ENCODE measurements around the gene FREY1.

FREY1 gene

DNA sequence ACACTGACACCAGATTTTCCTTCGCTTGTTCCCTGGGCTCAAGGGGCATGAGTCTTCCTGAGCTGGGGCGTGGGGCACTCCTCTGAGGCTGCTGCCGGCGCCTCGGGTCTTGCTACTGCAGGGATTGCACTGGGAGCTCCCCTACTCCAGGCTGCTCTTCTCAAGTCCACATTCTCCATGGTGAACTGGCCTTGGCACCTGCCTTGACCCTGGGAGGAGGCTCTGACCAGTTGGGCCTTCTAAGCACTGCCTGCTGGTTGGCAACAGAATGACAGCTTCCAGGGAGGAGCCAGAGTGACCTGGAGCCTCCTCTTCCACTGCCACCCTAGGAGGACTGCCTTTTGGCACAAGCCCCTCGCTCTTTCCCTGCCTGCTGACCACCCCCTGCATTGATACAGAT lies 9.5 kb downstream of the FREY1 start:
- H3K27ac ChIP-seq, result no peak overlapping the region
- no peak for DNase-seq (ENCODE audit: low read depth, low spot score)

DNA sequence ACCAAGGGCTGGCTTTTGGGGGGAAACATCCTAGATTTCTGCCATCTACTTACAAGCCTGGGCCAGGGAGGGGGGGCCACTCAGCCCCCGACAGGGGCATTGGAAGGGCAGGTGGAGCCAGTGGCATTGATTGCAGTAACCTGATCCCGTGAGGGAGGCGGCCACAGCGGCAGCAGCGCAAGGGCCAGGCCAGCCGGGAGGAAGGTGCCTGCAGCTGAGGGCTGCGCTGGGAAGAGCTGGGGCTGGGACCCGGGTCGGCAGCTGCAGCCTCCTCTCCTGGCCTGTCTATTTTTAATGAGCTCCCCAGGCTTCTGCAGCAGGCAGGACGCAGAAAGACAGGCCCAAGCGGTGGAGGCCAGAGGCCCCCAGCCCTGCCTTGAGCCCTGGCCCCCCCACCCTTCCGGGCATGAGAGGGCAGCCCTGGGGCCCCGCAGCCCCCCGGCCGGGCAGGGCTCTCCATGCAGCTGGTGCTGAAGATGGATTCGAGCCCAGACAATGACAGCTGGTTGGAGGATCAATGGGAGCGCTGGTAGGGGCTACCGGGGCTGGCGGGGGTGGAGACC lies 10.6 kb downstream of the FREY1 start:
- DNase-seq (ENCODE audit: low read depth, low spot score), result no peak
- no peak overlapping the region for H3K27ac ChIP-seq

DNA sequence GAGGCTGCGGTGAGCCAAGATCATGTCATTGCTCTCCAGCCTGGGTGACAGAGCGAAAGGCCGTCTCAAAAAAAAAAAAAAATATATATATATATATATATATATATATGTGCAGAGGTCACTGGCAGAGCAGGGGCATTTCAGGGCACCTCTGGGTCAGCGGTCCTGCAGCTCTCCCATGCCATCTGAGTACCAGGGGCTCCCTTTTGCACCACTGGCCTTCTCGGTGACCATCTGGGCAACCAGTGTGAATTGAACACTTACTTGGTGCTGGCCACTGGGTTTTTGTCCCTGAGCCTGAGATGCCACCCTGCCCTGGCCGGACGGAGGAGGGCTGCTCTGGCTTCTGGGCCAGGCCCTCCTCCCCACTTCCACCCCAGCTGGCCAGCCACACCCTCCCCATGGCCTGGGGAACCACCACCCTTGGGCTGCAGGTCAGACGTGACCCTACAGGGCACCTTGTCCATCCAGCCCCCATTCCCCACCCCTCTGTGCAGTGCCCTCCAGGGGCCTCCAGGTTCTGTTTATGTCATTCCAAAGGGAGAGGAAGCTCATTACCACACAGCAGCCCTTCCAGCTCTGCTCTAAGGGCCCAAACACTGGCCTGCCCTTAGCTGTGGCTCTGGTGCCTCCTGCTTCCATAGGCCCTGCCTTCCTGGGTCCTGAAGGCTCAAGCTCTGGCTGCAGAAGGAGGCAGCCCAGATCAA lies 11.4 kb downstream of the FREY1 start:
- H3K27ac ChIP-seq, result no peak overlapping the region
- DNase-seq (ENCODE audit: low read depth, low spot score), result no peak

DNA sequence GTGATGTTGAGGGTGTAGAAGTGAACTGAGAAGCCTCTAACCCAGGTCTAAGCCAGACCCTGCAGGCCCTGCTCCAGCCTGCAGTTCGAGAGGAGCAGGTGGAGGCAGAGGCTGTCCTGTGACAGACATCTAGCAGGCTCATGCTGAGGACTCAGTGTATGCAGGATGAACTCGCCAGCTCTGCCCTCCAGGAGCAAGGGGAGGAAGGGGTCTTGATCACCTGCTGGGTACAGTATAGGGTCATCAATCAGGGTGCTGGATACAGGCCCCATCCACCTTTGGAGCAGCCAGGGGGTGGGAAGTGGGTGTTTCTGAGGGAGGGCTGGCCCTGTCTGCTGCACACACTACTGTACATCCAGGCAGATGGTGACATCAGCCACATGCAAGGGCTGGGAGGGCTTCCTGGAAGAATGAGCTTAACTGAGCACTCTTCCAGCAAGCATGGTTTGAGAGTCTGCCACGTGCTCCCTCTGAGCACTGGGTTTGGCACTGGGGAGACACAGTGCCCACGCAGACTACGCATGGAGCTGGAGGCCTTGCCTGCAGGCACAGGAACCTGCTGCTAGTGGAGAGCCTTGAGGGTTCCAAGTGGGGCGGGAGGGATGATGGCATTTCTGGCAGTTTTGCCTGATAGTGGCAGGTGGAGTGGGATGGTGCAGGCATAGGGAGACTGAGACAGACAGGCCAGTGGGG lies 12.4 kb downstream of the FREY1 start:
- H3K27ac ChIP-seq, result no peak overlapping the region
- no peak for DNase-seq (ENCODE audit: low read depth, low spot score)

DNA sequence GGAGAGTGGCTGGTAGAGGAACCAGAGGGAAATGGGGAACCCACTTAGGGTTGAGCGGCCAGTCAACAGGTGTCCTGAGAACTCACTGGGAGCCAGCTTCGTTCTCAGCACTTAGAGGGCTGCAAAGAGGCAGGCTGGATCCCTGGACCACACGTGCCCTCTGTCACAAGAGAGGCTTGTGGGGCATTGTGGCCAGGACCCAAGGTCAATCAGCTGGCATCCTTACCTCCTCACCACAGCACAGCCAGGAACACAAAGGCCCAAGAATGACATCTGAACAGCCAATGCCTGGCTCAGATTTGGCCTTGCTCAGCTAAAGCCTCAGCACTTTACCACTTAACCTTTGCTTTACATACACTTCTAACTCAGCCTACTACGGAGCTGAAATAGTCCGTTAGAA lies 14.2 kb downstream of the FREY1 start:
- no peak for DNase-seq (ENCODE audit: low read depth, low spot score)
- no peak overlapping the region for H3K27ac ChIP-seq

DNA sequence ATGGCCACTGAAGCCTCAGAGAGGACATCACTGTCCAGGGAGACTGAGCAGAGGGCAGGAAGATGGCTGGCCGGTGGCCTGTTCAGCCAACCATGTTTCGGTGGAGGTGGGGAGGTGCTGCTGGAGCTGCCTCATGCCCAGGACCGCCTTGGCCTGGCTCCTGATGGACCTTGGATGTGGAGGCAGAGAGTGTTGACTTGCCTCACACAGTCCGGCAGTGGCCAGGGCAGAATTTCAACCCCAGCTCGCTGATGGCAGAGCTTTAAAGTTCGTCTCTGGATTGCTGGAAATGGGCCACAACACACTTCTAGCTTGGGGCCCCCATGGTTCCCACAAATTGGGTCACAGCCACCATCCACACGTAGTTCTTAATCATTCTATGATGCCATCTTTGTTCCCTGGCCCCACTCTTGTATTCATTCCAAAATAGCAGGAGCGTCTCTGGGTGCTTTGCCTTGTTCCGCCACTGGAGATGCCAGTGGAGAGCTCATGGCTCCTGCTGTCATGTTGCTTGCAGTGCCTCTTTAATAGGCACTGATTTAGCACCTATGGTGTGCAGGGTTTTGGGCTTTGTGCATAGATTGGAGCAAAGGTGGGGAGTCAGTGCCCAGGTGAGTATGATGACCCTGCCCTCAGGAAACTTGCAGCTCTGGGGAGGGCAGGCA lies 16.1 kb downstream of the FREY1 start:
- H3K27ac ChIP-seq, result no peak overlapping the region
- DNase-seq (ENCODE audit: low read depth, low spot score), result no peak

DNA sequence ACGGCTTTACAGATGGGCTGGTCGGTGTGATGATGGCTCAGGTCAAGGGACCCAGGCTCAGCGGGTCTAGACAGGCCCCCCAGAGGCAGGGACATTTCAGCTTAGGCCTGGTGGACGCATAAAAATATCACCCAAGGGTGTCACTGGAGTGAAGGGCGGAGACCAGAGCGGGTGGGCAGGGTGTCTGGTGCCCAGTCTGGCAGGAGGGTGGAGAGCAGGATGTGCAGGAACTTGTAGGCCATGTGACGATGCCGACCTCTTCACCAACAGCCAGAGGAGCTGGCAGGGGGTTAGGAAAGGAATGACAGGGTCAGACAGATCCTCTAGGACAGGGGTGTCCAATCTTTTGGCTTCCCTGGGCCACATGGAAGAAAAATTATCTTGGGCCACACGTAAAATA lies 17.1 kb downstream of the FREY1 start:
- no peak overlapping the region for H3K27ac ChIP-seq
- DNase-seq (ENCODE audit: low read depth, low spot score), result no peak

DNA sequence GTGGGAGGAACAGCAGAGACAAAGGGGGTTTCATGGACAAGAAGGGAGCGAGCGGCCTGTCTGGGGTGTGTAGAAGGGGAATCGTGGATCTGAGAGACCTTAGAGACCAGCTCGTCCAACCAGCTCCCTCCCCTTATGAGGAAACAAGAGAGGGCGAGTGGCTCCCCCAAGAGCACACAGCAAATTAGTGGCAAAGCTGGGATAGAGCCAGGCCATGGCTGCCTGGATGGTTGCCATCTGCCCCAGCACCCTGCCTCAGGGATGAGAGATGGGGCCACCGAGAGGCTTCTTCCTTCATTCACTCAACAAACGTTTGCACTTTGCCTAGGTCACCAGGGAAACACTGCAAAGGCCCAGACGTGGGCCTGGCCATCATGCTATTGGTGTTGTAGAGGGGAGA lies 17.5 kb downstream of the FREY1 start:
- no peak overlapping the region for H3K27ac ChIP-seq
- DNase-seq (ENCODE audit: low read depth, low spot score), result no peak

DNA sequence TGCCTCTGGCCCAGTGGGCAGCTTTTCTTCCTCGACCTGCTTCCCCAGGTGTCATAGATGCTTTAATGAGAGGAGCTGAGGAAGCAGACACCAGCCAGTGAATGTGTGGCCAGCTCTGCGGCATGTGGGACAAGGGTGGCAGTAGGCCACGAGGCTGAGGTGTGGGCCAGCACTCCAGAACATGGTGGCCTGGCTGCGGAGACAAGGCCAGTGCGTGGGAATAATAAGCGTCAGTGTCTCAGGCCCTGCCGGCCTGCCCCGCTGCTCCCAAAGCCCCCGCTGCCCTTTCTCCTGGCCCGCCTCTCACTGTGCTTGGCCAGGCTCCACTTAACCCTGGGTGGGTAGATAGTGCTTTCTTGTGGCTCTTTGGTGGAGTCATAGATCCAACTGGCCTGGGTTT lies 19.5 kb downstream of the FREY1 start:
- no peak overlapping the region for H3K27ac ChIP-seq
- no peak for DNase-seq (ENCODE audit: low read depth, low spot score)

DNA sequence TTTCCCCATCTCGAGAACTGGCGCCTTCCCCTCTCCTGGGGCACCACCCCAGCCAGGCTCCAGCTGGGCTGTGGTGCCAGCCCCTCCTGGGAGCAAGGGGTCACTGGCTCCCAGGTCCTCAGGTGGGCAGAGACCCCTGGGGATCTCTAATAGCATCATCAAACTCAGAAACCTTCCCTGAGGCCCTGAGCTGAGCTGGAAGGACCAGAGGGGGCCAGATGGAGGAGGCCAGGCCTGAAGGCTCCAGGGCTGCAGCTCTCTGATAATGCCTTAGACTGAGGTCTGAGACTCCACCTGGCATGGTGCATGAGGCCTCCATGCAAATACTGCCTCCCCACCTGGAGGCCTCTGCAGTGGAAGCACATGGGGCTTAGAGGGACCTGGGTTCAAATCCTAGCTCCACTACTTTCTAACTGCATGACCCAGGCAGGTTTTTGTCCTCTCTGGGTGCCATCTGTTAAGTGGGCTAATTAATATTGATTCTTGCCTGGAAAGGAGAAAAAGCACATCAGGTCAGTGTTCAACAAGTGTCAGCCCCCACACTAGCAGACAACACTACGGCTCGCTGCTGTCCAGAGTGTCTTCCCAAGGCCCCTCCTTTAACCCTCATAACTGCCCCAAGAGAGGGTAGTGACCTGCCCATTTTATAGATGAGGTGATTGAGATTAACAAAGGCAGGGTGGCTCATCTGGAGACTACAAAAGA lies 20.1 kb downstream of the FREY1 start:
- DNase-seq (ENCODE audit: low read depth, low spot score), result no peak

DNA sequence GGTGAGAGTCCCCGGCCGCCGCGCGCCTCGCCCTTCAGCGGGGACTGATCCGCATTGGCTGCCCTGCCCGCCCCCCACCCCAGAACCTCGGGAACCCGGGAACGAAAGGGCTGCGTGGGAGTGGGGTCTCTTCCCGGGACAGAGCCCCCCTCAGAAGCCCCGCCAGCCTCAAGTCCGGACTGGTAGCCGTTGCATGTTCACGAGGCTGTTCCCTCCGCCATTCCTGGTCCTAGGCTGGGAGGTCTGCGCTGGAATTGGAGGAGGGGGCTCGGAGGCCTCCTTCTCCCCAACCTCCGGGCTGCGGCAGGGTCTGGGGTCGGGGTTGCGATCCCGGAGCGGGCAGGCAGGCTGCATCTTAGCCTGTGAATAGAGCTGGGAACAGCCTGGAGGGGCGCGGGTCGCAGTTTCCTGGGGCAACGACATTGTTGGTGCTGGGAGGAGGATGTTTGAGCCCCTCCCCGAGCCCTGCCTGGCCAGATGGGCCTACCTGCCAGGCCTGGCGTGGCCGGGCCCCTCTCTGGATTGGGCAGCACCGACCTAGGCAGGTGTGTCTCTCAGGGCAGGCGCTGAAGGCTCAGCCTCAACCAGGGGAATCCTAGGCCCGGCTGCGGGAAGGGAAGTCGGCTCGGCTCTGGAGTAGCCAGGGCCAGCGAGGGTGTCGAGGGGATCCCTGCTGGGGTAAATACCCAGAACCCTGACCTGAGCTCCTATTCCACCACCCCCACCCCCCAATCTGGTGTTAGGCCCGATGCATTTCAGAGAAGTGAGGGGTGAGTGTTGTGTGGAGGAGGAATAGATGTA lies 20.9 kb downstream of the FREY1 start:
- DNase-seq (ENCODE audit: low read depth, low spot score), result no peak
- no peak overlapping the region for H3K27ac ChIP-seq

More for the DNA sequence above, 20.1 kb downstream of the FREY1 start:
- H3K27ac ChIP-seq, result no peak overlapping the region

DNA sequence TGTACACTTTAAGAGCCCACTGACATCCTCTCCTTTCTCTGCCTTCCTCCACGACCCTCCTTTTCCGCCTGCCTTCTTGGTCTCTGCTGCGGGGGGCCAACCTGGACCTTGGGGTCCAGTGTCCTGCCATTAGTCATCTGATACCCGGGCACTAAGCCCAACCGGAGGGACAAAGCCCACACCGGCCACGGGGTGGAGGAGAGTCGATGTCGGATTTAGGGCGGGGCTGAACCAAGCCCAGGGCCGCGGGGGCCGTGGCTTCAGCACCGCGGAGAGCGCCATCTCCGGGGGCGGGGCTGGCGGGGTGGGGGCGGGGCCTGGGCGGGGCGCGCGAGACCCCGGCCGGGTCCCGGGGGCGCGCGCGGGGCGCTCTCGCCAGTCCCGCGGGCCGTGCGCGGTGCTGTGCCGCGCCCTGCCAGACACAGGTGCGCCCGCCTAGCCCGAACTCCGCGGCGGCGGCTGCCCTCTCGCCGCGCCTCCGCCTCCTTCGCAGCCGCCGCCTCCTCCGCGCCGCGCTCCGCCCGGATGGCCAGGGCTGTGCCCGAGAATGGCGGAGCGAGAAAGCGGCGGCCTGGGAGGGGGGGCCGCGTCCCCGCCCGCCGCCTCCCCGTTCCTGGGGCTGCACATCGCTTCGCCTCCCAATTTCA lies 21.7 kb downstream of the FREY1 start, which contains the start of gene MAPK8IP1:
Gene MAPK8IP1 (plus strand): TSS at position 378 of the 647 bp plus-strand sequence. CDS start 170 bp downstream, at position 548.
- no peak within 1 kb of the TSS for H3K27ac ChIP-seq
- DNase-seq (ENCODE audit: low read depth, low spot score), result no peak

DNA sequence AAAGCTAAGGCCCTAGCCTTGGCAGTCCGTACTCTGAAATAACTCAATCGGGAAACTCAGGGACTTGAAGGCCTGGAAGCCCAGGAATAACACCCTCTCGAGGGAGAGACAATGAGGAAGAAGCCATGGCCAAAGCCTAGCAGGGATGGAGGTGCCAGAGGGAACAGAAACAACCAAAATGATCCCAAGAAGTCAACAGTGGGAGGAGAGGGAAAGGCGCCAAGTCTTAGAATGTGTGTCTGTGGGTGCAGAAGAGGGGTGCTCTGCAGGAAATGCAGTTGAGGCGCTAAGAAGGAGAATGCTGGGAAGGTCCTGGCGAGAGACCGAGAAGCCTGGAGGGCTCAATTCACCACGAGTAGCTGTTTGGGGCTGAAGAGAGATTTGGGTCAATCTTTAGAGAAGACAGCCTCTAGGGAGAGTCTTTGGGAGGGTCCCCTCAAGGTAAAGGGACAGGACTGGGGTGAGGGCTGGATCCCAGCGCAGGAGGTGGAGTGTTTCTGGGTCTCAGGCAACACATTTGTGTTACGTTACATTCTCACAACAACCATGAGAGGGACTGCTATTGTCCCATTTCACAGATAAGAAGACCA lies 22.4 kb downstream of the FREY1 start:
- H3K27ac ChIP-seq, result no peak overlapping the region
- DNase-seq (ENCODE audit: low read depth, low spot score), result no peak

DNA sequence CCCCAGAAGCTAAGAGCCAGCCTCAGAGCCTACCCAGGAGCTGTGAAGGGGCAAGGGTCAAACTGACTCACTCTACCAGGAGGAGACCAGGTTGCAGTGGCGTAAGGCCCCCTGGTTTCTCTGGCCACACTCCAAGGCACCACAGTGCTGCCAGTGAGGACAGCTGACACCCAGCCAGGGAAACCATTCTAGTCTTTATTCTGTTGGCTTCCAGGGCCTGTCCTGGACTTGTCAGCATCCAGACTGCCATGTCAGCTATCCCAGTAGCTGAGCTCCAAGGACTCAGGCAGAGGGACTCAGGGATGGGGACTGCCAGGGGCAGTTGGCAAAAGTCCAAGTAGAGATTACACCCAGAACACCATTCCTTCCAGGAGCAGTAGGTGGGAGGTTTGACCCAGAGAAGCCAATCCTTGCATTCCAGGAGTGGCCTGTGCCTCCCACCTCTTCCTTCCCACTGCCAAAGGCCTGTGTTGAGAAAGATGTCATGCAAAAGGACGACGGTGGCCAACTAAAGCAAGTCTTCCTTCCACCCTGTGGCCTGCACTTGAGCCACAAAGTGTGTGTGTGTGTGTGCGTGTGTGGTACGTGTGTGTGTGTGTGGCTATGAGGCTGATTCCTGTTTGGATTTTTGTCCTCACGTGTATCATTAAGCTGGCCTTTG lies 25.2 kb downstream of the FREY1 start:
- no peak overlapping the region for H3K27ac ChIP-seq
- no peak for DNase-seq (ENCODE audit: low read depth, low spot score)

DNA sequence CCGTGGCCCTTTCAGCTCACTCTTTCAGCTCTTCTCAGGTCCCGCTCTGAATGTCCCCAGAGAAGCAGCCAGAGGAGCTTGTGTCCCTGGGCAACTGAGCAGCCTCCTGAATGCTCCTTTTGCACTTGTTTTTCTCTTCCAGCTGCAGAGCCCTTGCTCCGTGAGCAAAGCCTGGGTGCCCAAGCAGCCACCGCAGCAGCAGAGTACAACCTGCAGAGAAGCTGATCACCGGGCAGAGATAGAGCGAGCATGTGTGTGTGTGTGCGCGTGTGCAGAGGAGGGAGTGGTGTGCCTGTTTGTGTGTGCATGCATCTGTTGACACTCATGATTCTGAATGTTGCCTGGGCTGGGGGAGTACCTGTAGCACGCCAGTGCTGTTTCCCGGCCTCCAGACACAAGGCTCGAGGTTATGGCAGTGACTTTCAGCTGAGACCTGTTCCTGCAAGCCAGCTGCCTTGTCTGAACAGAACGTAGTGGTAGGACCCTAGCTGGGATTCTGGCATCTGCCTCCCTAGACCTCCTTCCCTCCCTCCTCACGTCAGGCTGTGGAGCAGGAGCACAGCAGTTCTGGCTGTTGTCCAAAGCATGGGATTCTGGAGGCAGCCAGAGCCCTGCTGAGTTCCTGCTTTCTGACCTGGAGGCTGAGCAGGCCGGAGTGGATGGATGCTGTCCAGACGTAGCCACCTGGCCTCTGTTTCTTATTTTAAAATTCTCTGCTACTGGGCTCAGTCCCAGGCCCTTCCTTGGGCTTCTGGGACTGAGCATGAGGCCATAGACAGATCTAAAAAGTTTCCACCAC lies 26.1 kb downstream of the FREY1 start:
- no peak for DNase-seq (ENCODE audit: low read depth, low spot score)

DNA sequence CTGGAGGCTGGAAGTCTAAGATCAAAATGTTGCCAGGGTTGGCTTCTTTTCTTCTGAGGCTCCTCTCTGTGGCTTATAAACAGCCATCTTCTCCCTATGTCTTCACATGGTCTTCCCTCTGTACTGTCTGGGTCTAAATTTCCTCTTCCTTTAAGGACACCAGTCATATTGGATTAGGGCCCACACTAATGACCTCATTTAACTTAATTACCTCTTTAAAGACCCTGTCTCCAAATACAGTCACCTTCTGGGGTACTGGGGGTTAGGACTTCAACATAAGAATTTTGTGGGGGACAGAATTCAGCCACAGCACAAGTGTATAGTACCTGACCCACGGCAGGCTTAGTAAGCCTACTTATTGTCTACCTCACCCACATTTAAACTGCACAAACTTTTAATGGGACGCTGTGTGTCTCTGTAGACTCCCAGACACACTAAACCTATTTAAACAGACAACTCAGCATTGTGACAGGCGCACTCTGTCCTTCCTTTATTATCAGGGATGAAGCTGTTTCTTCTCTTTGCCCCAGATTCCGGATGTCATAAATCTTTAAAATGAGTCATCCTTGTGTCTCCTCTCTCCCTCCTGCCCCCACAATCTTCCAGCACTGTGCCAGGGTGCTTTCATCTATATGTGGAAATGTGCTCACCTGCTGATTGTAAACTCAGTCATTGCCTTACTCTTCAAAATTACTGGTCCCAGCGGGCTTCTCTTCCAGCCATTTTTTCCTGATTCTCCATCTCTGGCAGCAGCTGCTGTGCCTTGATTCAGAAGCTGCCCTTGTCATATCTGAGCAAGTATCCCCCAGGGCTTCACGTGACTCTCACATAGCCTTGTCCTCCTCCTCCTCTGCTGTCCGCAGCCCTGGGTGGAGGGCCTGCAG lies 27.0 kb downstream of the FREY1 start:
- DNase-seq (ENCODE audit: low read depth, low spot score), result no peak
- no peak overlapping the region for H3K27ac ChIP-seq

More for the DNA sequence above, 26.1 kb downstream of the FREY1 start:
- H3K27ac ChIP-seq, result no peak overlapping the region

DNA sequence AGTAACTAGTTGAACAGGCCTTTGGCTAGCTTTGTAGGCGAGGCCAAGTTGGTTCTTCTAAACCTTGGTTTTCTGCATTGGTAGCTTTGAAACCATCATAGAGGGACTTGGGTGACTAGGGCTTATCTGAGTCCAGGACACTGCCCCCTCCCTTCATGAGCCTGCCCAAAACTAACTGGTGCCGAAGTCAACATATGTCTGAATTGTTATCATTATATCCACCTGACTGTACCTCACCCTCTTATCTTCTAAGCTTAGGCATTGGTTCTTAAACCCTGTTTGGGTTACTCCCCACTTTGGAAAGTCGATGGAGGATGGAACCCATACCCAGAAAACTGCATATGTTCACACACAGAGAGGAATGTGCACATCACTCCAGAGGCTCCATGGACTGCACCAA lies 29.2 kb downstream of the FREY1 start:
- DNase-seq (ENCODE audit: low read depth, low spot score), result no peak

More for the DNA sequence above, 29.2 kb downstream of the FREY1 start:
- H3K27ac ChIP-seq, result no peak overlapping the region

All from epithelial cell of prostate (primary cell).